Measurements from ENCODE around the gene PRKN.

GRCh38 chr6:161676586-161676985 is 1051.0 kb downstream of the PRKN start:
- TF ChIP-seq CTCF (conservative IDR thresholded peaks at IDR 0.05 in 1 of 2, IDR thresholded peaks at IDR 0.05 in 1 of 2; ENCODE audit: low read depth in 1 of 2, low read length in 2 of 2): no peak
- TF ChIP-seq EZH2 (IDR thresholded peaks at IDR 0.05; ENCODE audit: low read length, missing control alignments): no peak

All from fibroblast of lung (primary cell).